NCI-H460 (cell line): ENCODE results near the gene EFNA3. TPM values are rescaled to one million over a fixed set of nuclear protein-coding genes. Genes with fewer than 3 reads are reported as not detected.
A peak's percentile ranks its signal among the peaks of the same experiment; 100 is the strongest.

Experiments
- DNase-seq: peaks from one replicate; pipeline ENCODE4 v3.0.0-alpha.2; 2016; ENCODE audit warnings: low read depth; ENCODE audit errors: extremely low read depth
- small RNA-seq, 2 experiments: library from RNA; depleted of rRNA; stranded (forward); fragments of <200 nt; gene quantifications; one replicate each; pipeline ENCODE3, GENCODE V24; 2014
- total RNA-seq: library from RNA; depleted of rRNA; stranded (reverse); fragments of >200 nt; shearing (Covaris generic); gene quantifications from 2 replicates; pipeline ENCODE4 v1.2.3, GENCODE V29; 2014; rRNA removed

EFNA3 gene
- total RNA-seq, 1 experiment from 2014 or later: 10.1 TPM

GRCh38 chr1:155128755-155129473 lies 50.3 kb downstream of the EFNA3 start:
- no peak for DNase-seq

DNA sequence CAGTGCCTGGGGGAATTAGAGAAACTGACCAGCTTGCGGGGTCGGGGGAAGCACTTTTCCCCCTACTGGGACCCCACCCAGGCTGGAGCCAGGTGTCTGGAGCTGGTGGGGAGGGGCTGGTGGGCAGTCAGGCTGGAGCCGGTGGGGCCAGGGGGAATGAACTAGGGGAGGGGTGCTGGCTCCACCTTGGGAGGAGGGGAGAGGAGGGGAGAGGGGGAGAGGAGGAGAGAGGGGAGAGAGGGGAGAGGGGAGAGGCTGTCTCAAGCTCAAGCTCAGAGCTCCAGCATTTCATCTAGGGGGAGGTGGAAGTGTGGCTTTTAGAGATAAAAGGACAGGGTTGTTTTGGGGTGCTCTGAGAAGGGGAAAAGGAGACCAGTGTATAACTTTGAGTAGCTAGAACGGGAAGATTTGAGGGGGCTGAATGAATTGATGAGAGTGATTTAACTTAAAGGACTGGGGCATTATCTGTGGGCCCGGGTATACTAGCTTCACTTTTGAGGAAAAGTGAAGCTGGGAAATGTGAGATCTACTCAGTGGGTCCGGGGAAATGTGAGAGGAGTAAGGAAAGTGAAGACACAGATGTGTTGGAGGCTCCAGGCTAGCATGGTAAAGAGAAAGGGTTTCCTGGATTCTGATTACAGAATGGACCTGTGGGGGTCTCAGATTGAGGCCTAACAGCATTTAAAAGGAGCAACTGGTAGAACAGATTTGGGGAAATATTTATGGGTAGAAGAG lies 51.8 kb downstream of the EFNA3 start:
- DNase-seq: no peak

DNA sequence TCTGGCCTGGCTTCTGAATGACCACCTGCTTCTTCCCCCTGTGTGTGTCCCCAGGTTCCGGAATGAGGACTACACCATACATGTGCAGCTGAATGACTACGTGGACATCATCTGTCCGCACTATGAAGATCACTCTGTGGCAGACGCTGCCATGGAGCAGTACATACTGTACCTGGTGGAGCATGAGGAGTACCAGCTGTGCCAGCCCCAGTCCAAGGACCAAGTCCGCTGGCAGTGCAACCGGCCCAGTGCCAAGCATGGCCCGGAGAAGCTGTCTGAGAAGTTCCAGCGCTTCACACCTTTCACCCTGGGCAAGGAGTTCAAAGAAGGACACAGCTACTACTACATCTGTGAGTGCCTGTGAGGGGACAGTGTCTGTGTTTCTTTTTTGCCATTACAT lies 52.6 kb downstream of the EFNA3 start:
- no peak for DNase-seq

GRCh38 chr1:155131856-155132255 lies 53.2 kb downstream of the EFNA3 start:
- no peak for DNase-seq

DNA sequence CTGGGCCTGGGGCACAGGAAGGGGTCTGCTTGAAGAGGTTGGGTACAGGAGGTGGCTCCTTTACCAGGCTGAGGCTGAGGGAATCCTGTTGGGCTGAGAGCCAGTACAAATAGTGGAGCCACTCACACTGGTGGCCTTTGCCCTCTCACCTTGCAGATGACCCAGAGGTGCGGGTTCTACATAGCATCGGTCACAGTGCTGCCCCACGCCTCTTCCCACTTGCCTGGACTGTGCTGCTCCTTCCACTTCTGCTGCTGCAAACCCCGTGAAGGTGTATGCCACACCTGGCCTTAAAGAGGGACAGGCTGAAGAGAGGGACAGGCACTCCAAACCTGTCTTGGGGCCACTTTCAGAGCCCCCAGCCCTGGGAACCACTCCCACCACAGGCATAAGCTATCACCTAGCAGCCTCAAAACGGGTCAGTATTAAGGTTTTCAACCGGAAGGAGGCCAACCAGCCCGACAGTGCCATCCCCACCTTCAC lies 55.2 kb downstream of the EFNA3 start:
- DNase-seq: no peak

DNA sequence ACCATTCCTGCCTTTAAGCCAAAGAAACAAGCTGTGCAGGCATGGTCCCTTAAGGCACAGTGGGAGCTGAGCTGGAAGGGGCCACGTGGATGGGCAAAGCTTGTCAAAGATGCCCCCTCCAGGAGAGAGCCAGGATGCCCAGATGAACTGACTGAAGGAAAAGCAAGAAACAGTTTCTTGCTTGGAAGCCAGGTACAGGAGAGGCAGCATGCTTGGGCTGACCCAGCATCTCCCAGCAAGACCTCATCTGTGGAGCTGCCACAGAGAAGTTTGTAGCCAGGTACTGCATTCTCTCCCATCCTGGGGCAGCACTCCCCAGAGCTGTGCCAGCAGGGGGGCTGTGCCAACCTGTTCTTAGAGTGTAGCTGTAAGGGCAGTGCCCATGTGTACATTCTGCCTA lies 55.7 kb downstream of the EFNA3 start:
- DNase-seq: no peak

GRCh38 chr1:155134880-155135414 lies 56.3 kb downstream of the EFNA3 start:
- DNase-seq: peak; percentile 89

GRCh38 chr1:155135415-155136028 lies 56.9 kb downstream of the EFNA3 start, which contains the start of gene SLC50A1:
Gene SLC50A1, plus strand, starts transcription at chr1:155135852. Its CDS starts 60 bp downstream, at chr1:155135912.
- peak; percentile 91 for DNase-seq

DNA sequence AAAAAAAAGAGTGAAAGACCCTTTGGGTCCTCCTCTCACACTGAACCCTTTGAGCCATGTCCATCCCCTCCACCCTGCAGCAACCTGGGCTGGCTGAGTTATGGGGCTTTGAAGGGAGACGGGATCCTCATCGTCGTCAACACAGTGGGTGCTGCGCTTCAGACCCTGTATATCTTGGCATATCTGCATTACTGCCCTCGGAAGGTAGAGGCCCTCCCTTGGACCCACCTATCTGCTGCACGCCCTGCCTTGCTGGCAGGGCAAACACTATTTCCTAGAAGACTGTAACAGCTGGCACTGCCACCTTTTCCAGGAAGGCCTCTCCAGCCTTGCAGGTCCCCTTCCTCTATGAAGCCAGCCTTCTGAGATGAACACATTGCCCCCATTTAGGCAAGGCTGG lies 58.1 kb downstream of the EFNA3 start:
- DNase-seq: no peak

Small RNA genes lying within 50 kb of the gene (small RNA-seq; reads per million reads assigned to genes)
- gene RF00019: 0 reads per million in 2 experiments

Other genes starting within 250 kb of the EFNA3 start
- 0.40 and 0.61 TPM in 2 replicates for gene KCNN3, start 208.6 kb upstream of the EFNA3 start, total RNA-seq
- 9.7 and 14.0 TPM in 2 replicates for gene PMVK, start 142.1 kb upstream of the EFNA3 start, total RNA-seq
- gene PBXIP1, start 122.7 kb upstream of the EFNA3 start, total RNA-seq: 24.7 and 25.6 TPM in 2 replicates
- gene PYGO2, start 117.1 kb upstream of the EFNA3 start, total RNA-seq: 33.5 and 34.0 TPM in 2 replicates
- 382 and 411 TPM in 2 replicates for gene SHC1, start 108.1 kb upstream of the EFNA3 start, total RNA-seq
- 585 and 634 TPM in 2 replicates for gene CKS1B, start 104.2 kb upstream of the EFNA3 start, total RNA-seq
- 60.4 and 68.0 TPM in 2 replicates for gene FLAD1, start 95.5 kb upstream of the EFNA3 start, total RNA-seq
- gene LENEP, start 85.3 kb upstream of the EFNA3 start, total RNA-seq: 0.84 TPM in 1 of 2 replicates, not detected in the other
- 52.8 and 68.3 TPM in 2 replicates for gene ZBTB7B, start 76.0 kb upstream of the EFNA3 start, total RNA-seq
- 0.45 and 1.6 TPM in 2 replicates for gene DCST2, start 45.1 kb upstream of the EFNA3 start, total RNA-seq
- gene DCST1, start 45.0 kb upstream of the EFNA3 start, total RNA-seq: not detected in 2 replicates
- 216 and 231 TPM in 2 replicates for gene ADAM15, start 27.5 kb upstream of the EFNA3 start, total RNA-seq
- 12.1 TPM in 2 replicates for gene EFNA4, start 15.1 kb upstream of the EFNA3 start, total RNA-seq
- gene EFNA1, start 49.0 kb downstream of the EFNA3 start, total RNA-seq: 18.1 and 22.3 TPM in 2 replicates
- 49.7 and 53.4 TPM in 2 replicates for gene SLC50A1, start 57.0 kb downstream of the EFNA3 start, total RNA-seq
- 49.8 and 50.9 TPM in 2 replicates for gene DPM3, start 61.7 kb downstream of the EFNA3 start, total RNA-seq
- gene KRTCAP2, start 94.5 kb downstream of the EFNA3 start, total RNA-seq: 454 and 476 TPM in 2 replicates
- gene TRIM46, start 95.0 kb downstream of the EFNA3 start, total RNA-seq: 0.27 and 0.43 TPM in 2 replicates
- gene THBS3, start 129.1 kb downstream of the EFNA3 start, total RNA-seq: 18.0 and 19.5 TPM in 2 replicates
- 69.7 and 72.8 TPM in 2 replicates for gene MTX1, start 129.9 kb downstream of the EFNA3 start, total RNA-seq
- 12.6 and 16.6 TPM in 2 replicates for gene ENTREP3, start 176.6 kb downstream of the EFNA3 start, total RNA-seq
- 116 and 121 TPM in 2 replicates for gene SCAMP3, start 183.5 kb downstream of the EFNA3 start, total RNA-seq
- gene CLK2, start 194.7 kb downstream of the EFNA3 start, total RNA-seq: 37.3 and 48.3 TPM in 2 replicates
- 1.4 and 1.6 TPM in 2 replicates for gene HCN3, start 198.6 kb downstream of the EFNA3 start, total RNA-seq
- gene PKLR, start 222.6 kb downstream of the EFNA3 start, total RNA-seq: not detected in 2 replicates
- gene FDPS, start 230.0 kb downstream of the EFNA3 start, total RNA-seq: 124 and 142 TPM in 2 replicates
- gene RUSC1, start 242.1 kb downstream of the EFNA3 start, total RNA-seq: 80.4 and 86.6 TPM in 2 replicates